Common myeloid progenitor, CD34-positive (primary cell): ENCODE data around the gene SPIN4.

Experiments
- CTCF ChIA-PET: fragments of 350-600 bp; sonication (Branson Sonifier 250); formaldehyde crosslinking; loops from one replicate; lab custom pipeline; 2021; ENCODE audit warnings: antibody characterized with exemption; lab: Charles Lee
- POLR2A ChIA-PET: fragments of 350-600 bp; sonication (Branson Sonifier 250); formaldehyde crosslinking; loops from one replicate; lab custom pipeline; 2021; ENCODE audit warnings: antibody characterized with exemption; lab: Charles Lee
- DNase-seq, 3 donors: peaks; one replicate each; pipeline versions ENCODE4 v3.0.0 to v3.0.0-alpha.2; 2013
- H3K27ac ChIP-seq, 2 experiments: 1 replicate in 1 of 2; 2 replicates in 1 of 2; pipeline ENCODE4 v1.7.0; 2013; ENCODE audit warnings: inconsistent platforms in 2 of 2, low read length in 2 of 2, mild to moderate bottlenecking in 2 of 2, low read depth in 1 of 2, moderate library complexity in 1 of 2; ENCODE audit not compliant: severe bottlenecking in 2 of 2, insufficient read depth in 1 of 2, poor library complexity in 1 of 2
- H3K27me3 ChIP-seq, 5 experiments: replicated peaks in 2 of 5; 1 replicate in 3 of 5; 2 replicates in 2 of 5; pipeline versions ENCODE4 v1.6.1 to v1.7.0; 2013; ENCODE audit warnings: low read length in 4 of 5, mild to moderate bottlenecking in 2 of 5, moderate library complexity in 2 of 5, inconsistent platforms in 1 of 5; ENCODE audit not compliant: insufficient read depth in 5 of 5, control insufficient read depth in 4 of 5
- H3K36me3 ChIP-seq, 4 experiments: 1 replicate in 2 of 4; 2 replicates in 2 of 4; pipeline versions ENCODE4 v1.6.1 to v1.7.0; 2013; ENCODE audit warnings: low read length in 3 of 4, control low read depth in 1 of 4, mild to moderate bottlenecking in 1 of 4; ENCODE audit not compliant: control insufficient read depth in 4 of 4, insufficient read depth in 4 of 4
- H3K4me1 ChIP-seq, 4 experiments: 1 replicate in 3 of 4; 2 replicates in 1 of 4; pipeline versions ENCODE4 v1.6.1 to v1.7.1; 2013; ENCODE audit warnings: low read length in 3 of 4, mild to moderate bottlenecking in 3 of 4, control low read depth in 1 of 4, inconsistent platforms in 1 of 4, moderate library complexity in 1 of 4; ENCODE audit not compliant: control insufficient read depth in 4 of 4, insufficient read depth in 4 of 4; ENCODE audit errors: control extremely low read depth in 1 of 4
- H3K4me3 ChIP-seq, 7 experiments: 1 replicate in 4 of 7; 2 replicates in 3 of 7; pipeline versions ENCODE4 v1.5.1 to v1.7.0; 2013; ENCODE audit warnings: mild to moderate bottlenecking in 7 of 7, low read length in 6 of 7, moderate library complexity in 6 of 7, inconsistent platforms in 2 of 7, low read depth in 2 of 7, control low read depth in 1 of 7; ENCODE audit not compliant: insufficient read depth in 4 of 7, control insufficient read depth in 1 of 7; ENCODE audit errors: extremely low read depth in 1 of 7
- H3K9me3 ChIP-seq, 5 experiments: 1 replicate in 4 of 5; 2 replicates in 1 of 5; pipeline versions ENCODE4 v1.6.1 to v1.7.1; 2013; ENCODE audit warnings: low read length in 4 of 5, mild to moderate bottlenecking in 2 of 5, inconsistent platforms in 1 of 5, low read depth in 1 of 5, moderate library complexity in 1 of 5; ENCODE audit not compliant: control insufficient read depth in 4 of 5, insufficient read depth in 2 of 5; ENCODE audit errors: control extremely low read depth in 1 of 5
- WGBS: methylation state at CpG from one replicate; pipeline ENCODE4 v1.1.5; 2013; ENCODE audit not compliant: insufficient coverage; 5-methylcytosine and 5-hydroxymethylcytosine counted together

Gene SPIN4

DNA sequence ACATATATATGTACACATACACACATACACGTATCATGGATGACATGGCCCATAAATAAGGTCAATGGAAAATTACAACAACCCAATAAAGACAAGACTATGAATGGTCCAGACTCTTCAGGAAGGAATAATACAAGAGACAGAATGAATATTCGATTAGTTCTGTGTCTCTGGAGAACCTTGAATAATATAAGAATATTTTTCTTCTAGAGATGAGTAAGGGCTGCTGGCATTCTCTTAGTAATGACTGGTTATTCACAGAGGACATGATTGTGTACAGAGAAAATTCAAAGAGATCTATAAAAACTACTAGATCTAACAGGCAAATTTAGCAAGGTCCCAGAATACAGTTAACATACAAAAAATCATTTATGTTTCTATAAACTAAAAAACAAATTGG lies 23.3 kb downstream of the SPIN4 start:
- CTCF ChIA-PET: no interaction called here

DNA sequence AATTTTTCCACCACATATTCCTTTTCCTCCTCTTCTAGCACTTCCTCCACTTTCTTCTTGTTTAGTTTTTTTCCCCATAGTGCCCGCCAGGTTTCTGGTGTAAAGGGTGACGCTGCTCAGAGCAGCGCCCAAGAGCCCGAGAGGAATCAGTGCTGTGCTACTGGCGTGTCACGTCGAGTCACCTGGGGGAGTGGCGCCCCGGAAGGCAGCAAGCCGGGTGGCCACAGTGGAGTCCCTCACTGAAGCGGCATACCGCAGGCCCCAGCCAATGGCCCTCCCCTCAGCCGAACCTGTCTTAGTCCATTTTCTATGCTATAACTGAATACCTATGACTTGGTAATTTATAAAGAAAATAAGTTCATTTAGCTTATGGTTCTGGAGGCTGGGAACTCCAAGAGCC lies 51.5 kb downstream of the SPIN4 start:
- H3K4me3 ChIP-seq: no peak overlapping the region
- WGBS: 95% methylated on average over 12 of the region's 13 CpGs
- POLR2A ChIA-PET: no interaction called here
- DNase-seq: no peak
- H3K27me3 ChIP-seq: no peaks in the 10 kb centered on the region
- CTCF ChIA-PET: no interaction called here
- H3K9me3 ChIP-seq: peaks cover 0 to 1% (median 0%) of the 10 kb centered on the region in 5 experiments
- H3K27ac ChIP-seq: no peak overlapping the region
- no peaks in the 10 kb centered on the region for H3K4me1 ChIP-seq
- H3K36me3 ChIP-seq: no peaks in the 10 kb centered on the region

More for the DNA sequence above, 23.3 kb downstream of the SPIN4 start:
- no peak overlapping the region for H3K27ac ChIP-seq
- no CpG with 5 or more reads among the region's 2 CpGs for WGBS
- H3K9me3 ChIP-seq: no peaks in the 10 kb centered on the region
- H3K27me3 ChIP-seq: no peaks in the 10 kb centered on the region
- H3K4me3 ChIP-seq: no peak overlapping the region
- H3K4me1 ChIP-seq: no peaks in the 10 kb centered on the region
- POLR2A ChIA-PET: no interaction called here
- peaks cover 0 to 12% (median 1%) of the 10 kb centered on the region in 4 experiments for H3K36me3 ChIP-seq
- DNase-seq: no peak
